Activated CD4-positive, alpha-beta T cell treated with anti-CD3 and anti-CD28 coated beads for 1 hour (primary cell): ENCODE measurements around the gene NOG.

Experiments used
- DNase-seq: peaks from one replicate; pipeline ENCODE4 v3.0.0-alpha.2; 2020

NOG gene

DNA sequence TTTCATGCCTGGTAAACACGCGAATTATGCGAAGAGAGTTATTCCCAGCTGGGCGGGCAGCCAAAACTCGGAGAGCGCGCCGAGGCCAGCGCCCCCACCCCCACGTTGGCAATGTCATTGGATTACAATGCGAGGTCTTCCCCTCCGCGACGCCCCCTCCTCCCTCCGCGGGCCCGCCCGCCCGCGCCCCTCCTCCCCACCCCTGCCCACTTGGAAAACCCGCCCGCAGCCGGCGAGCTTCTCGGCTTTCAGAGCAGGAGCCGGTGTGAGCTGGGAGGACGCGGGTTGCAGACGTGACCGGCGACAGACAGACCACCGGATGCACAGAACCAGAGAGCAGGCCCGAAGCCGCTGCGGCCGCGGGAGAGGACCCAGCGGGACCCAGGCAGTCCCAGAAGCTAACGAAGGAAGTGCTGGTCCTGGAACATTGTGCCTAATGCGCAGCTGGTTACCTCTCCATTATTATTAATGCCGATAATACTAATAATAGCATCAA, 4.0 kb downstream of the NOG start:
- DNase-seq, result no peak

DNA sequence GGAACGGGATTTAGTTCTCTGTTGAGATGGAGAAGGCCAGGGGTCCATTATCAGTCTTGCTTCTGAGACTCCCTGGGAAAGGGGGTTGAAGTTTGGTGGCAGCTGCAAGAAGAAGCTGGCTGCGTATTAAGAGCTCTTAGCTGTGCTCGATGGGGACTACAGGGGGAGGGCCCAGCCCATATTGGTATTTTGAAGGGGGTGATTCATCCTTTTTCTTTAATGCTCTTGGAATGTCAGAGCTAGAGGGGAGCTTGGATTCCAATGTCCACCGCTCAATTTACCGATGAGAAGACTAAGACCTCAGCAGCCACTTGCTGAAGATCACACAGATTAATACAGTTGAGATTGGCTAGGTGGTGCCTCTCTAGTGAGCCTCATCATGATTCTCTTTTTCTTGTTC, 5.0 kb downstream of the NOG start:
- no peak for DNase-seq

DNA sequence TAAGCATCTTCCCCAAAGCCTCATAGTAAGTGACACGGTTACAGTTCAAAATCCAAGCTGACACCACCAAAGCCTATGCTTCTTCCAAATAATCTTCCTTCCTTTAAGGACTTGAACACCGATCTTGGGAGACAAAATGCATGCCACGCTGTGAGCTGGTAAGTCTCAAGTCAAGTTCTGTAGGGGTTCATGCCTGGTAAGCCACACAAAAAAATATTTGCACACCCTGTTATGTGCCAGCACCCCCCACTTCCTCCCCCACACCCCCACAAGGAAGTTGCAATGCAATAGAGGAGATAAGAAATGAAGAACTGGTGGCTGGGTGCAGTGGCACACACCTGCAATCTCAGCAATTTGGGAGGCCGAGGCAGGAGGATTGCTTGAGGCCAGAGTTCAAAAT, 5.6 kb downstream of the NOG start:
- no peak for DNase-seq

DNA sequence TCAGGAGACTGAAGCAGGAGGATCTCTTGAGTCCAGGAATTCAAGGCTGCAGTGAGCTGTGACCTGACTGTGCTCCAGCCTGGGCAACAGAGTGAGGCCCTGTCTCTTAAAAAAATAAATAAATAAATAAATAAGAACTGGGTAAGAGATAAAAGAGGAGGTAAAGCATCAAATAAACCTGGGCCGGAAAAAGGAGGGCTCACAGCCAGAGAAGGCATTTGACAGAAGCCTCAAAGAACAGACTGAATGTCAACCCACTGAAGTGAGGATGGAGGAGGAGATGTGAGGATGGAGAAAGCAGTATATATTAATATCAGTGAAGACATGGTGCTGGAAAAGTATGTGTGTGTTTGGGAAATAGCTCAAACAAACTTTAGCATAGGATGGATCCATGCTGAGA, 6.1 kb downstream of the NOG start:
- no peak for DNase-seq

DNA sequence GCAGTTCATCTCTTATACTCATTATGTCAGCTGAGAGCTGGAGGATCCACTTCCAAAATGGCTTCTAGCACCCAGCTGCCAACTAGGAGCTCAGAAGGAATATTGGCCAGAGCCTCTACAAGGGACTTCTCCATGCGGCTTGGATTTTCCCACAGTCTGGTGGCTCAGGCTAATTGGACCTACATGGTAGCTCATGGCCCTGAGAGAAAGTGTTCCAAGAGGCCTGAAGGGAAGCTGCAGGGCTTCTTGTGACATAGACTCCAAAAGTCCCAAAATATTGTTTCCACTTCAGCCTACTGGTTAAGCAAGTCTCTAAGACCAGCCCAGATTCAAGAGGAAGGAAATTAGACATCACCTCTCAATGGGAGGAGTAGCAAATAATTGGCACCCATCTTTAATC, 6.8 kb downstream of the NOG start:
- no peak for DNase-seq

DNA sequence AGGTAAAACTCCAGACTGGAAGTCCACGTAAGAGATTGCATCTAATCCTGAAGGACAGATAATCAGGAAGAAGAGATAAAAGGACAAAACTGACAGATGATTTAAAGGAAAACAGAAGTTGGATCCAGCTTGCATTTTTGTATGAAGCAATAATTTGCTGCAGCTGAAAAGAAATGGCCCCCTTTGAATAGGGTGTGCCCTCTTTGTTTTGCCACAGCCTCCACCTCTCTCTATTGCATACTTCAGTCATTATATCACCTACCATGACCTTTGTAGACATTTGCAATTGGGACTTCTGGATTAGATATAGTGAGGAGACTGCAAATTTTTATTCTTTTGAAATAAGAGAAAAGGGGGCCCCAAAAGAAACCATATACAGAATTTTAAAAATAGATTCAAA, 8.1 kb downstream of the NOG start:
- DNase-seq, result no peak

DNA sequence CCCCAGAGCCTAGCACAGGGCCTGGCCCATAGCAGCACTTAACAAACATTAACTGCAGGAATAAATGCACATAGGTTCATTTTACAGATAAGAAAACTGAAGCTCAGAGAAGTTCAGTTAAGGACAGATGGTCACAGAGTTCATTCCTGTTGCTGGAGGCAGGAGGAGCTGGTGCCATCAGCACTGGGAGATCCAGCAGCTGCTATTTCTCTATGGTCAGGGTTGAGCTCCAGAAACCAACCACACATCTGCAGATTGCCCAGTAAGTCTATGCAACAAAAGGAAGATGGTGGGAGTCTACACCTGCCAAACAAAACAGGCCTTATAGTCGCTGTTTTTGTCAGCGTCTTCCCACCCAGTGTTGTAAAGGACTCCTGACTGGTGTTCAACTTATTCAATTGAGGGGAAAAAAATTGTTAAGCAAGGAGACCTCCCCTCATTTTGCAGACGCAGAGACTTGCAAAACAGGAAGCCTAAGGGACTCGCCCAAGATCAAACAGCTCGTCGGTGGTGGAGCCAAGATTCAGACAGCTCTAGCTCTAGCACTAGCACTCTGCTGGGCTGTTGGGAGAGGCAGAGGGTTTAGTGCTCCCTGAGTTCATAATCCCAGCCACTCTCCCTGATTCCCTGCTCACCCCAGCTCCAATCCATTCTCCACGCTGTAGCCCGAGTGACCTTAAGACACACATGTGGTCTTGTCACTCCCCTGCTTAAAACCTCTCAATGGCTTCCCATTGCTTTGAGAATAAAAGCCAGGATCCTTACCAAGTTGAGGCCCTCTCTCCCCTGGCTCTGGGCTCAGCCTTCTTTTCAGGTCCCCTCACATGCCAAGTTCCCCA, 9.0 kb downstream of the NOG start:
- DNase-seq, result no peak

DNA sequence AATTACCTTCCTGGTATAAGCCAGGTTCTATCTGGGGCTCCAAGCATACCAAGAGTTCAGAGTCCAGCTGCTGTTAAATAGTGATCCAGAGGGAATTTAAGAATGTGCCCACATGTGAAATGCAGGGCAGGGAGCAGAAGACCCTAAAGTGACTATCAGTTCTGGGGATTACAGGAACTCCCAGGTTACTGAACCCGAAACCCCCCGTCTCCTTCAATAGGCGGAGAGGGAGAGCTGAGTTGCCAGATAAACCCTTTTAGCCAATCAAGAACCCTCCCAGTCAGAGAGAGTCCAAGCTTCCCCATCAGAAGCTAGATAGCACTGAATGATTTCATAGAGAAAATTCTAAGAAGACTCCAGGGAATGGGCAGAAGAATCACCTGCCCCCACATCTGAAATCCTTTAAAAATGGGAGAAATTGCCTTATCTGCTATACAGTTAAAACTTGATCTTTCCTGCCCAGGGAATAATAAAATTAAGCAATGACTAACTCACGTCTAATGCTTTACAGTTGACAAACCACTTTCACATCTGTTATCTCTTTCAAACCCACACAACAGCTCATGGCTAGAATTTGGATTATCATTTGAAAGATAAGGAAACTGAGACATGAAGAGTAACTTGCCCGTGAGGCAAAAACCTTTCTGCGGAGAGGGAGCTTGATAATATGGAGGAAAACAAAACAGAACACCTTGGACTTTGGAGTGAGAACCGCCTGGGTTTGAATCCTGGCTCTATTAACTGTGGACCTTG, 10.2 kb downstream of the NOG start:
- DNase-seq, result no peak

DNA sequence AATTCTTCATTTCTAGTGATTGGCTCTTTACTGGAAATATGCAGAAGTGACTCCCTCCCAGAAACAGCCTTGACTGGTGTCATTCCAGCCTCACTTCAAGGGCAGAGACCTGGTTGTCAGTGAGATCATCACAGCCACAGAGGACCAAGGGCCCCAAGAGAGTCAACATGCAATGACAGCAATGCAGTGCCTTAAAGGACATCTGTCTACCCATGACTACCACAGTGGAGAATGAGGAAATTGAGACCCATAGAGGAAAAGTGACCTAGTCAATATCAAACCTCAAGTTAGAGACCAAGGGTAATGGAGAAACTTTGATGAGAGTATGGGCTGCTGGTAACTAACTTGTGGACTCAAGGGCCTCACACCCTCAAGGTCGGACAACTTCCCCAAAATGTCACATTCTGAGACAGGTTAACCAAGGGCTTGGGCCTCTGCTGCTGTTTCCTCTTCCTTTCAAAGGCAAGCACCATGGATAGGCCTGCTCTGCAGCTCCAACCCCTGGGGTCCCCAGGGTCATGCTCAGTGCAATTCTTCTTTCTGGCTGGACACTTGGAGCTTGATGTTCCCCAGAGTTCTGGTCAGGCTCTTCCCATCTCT, 11.3 kb downstream of the NOG start:
- no peak for DNase-seq

DNA sequence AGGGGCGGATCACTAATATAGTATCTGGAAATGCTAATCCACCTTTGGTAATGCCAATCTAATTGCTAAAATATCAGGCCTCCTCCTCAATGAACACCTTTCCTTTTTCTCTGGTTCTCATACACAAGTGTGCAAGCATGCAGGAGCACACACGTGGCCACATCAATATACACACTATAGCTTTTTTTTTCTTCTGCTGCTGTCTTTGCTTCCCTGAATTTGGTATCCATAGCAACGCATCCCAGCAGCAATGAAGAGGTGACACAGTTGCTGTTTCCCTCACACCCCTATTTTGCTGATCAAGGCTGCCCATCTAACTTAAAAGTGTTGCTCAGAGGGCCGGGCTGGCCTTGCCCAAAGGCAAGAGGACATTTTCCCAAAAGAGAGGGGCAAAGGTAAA, 15.4 kb downstream of the NOG start:
- DNase-seq, result no peak

DNA sequence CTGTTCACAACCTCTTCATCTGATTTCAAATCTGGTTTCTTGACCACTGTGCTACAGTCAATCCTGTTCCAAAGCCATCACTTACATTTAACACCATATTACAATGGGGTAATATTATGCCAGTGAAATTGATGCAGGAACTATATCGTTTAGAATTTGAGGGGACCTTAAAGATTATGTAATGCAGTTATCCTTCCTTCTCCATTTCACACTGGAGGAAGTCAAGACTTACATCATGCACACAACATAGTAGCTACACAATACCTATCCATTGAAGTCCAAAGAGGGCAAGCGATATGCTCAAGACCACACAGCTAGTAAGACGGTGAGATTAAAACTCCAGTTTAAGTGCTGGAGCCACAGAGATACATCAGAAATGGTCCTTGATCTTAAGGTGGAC, 16.8 kb downstream of the NOG start:
- DNase-seq, result no peak

DNA sequence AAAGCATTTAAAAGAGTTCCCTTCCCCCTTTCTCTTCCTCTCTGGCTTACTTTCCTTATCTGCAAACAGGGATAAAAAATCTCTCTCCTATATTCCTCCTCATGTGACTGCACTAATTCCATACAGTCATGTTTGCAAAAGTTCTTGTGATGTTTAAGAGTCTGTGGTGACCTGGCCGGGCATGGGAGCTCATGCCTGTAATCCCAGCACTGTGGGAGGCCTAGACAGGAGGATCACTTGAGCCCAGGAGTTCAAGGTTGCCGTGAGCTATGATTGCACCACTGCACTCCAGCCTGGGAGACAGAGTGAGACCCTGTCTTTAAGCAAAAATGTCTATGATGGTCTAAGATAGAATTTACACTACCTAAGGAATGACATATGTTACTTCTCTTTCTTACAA, 19.6 kb downstream of the NOG start:
- DNase-seq, result no peak

DNA sequence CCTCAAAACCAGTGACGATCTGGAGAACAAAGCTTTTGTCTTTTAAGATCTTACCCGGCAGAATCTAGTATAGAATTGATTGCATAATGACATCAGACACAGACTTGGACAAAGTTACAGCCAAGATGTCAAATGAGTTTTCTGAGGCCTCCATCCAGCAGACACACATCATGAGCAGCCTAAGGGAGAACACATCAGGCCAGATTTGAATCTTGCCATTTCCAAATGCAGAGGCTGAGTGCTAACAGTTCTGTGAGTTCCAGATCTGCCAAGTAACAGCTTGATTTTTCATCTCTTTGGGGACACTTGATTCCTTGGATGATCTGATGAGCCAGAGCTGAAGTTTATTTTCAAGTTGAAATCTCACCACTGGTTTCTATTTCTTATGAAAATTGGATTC, 21.0 kb downstream of the NOG start:
- no peak for DNase-seq

DNA sequence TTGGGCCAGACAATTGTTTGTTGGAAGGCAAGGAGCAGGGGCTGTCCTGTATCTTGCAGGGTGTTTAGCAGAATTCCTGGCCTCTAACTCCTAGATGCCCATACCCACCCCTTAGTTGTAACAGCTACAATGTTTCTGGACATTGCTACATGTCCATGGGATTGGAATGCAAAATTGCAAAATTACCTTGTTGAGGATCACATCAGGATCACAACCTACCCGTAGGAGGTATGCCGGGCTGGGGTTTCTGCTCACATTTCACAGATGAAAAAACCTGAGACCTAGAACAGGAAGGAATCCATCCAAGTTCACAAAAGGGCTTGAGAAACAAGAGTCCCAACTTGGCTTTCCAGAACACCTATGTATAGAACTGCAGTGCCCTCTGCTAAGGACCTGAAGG, 22.7 kb downstream of the NOG start:
- DNase-seq, result no peak

DNA sequence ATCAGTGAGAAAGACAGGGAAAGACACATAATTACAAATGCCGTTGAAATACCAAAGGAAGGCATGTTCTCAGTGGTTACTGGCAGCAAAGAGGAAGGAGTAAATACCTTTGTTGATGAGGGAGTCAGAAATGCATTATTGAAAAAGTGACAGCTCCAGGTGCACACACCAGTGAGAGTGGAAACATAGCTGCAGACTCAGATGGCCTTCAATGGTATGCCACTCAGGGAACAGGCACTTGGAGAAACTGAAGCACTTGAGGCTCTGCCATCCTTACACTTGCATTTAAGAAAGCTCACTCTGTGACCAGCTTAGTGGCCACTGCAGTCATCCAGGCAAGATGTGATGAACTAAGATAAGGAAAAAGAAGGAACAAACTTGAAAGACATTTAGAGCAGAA, 29.9 kb downstream of the NOG start:
- DNase-seq, result no peak

DNA sequence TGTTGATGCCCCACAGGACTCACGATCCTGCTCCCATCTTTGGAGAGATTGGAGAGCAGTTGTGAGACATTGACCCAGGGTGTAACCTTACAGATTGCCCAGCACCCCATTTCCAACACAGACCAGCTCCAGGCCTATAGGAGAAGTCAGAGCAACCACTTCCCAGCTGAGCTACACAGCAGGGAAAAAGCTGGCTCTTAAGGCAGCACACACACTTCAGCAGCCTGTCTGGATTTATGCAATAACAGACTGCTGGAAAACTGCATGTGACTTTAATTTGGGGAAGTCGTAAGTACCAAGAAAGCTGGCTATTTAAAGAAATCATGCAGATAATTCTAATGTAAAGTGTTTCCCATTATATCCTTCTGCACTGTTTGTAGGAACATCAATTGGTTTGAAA, 30.8 kb downstream of the NOG start:
- no peak for DNase-seq

DNA sequence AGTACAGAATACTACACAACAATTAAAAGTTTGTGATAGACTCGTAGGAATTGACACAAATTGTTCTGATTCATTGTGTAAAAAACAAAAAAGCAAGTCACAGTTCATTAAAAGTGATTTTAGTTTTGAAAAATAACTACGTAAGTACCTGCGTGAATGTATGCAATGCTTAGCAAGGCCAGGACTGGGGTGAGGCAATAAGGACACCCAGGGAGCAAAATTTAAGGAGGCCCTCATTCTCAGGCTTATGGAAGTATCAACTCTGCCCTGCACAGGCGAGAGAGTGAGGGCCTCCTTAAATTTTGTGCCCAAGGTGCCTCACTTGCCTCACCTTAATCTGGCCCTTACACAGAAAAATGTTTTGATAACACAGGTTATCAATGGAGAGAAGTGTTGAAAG, 31.4 kb downstream of the NOG start:
- DNase-seq, result no peak

DNA sequence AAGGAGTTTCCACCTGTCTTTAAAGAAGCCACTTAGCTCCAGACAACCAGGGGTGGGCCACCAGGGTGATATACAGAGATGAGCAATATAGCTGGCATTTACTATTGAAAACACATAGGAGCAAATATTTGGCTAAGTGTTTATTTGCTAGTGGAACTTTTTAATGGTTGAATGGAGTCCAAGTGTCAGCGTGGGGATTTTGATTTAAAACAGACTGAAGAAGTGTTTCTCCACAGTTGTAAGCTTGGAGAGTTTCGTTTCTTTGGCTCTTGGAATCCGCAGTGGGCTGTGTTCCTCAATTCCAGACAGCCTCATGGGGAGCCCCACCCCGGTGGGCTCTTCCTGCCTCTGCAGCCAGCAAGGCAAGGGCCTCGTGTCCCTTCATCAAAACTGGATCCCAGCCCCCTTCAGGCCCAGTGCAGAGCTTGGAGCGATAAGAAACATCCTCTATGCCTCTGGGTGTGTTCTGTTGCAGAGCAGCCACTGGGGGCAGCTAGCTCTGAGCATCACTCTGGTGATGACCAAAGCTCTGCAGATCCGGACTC, 36.1 kb downstream of the NOG start:
- no peak for DNase-seq

DNA sequence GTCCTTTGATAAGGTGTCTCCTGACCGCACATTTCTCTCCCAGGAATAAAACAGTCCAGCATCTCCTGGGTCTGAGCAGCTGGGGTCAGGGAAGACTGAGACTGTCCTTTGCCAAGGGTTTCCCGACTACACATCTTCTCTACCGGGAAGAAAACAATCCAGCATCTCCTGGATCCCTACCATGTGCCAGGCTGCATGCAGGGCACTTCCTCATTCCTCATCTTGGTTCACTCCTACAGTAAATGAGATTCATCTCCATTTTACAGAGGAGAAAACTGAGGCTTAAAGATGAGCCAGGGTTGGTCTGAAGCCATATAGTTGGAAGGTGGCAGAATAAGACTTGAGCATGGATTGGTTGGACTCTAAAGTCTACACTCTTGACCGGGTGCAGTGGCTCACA, 36.7 kb downstream of the NOG start:
- no peak for DNase-seq

DNA sequence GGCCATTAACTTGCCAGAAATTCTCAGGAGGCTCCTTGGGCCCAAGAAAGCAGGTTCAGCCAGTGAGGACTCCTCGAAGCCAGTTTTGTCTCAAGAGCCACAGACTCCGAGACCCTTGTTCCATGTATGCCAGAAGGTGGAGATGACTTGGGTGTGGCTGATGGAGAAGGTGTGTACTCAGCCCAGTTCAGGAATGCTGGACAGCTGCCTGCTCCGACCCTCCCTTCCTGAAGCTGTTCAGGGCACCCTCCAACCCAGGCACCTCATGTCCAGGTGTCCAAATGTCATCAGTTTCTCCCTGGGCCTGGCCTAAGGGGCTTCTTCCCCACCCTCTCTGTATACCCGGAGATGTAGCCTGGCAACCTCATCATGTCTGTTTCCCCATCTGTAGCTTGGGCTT, 40.2 kb downstream of the NOG start:
- no peak for DNase-seq

DNA sequence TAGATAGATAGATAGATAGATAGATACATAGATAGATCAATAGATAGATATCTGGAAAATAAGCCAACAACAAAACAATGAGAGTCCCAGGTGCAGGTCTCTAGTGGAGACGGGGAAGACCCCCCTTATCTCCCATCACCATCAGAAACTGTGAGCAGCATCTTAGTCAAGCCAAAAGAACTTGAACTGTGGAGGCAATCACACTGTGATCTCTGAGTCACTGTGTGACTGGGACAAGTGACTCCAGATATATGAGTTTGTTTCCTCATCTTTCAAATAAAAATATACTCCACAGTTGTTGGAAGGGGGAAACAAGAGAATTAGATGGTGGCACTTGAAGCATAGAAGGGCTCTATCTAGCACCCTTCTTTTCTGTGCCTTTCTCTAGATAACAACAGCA, 42.1 kb downstream of the NOG start:
- DNase-seq, result no peak

DNA sequence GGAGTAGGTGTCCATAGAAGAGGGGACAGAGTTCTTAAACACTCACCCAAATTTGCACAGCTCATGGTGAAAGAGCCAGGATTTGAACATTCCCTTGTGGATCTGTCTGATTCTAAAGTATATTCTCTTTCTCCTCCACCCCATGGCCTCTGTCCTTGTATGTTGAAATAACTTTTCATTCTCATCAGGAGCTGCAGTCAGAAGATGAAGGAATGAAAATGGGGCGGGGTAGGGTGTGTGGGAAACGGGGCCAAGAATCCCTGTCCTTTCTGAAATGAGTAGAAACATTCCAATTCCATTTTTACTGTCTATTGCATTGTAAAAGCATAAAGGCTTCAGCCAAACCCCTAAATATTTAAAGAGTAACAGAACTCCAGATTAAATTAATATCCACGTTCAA, 42.8 kb downstream of the NOG start:
- no peak for DNase-seq

DNA sequence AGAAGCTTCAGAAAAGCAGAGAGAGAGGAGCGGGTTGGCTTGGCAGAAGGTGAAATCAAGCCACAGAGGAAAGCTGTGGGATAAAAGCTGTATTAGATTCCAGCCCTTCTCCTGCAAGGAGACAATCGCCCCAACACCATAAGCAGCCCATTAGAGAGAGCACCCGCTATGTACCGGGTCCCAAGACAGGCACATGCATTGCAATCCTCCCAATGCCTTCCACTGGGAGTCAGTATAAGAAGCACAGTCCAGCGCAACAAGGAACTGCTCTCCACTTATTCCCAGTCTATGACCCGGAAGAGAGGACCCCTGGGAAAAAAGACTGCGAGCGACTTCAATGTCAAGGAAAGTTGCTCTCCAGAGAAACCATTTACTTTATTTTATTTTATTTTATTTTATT, 43.8 kb downstream of the NOG start:
- DNase-seq, result no peak

DNA sequence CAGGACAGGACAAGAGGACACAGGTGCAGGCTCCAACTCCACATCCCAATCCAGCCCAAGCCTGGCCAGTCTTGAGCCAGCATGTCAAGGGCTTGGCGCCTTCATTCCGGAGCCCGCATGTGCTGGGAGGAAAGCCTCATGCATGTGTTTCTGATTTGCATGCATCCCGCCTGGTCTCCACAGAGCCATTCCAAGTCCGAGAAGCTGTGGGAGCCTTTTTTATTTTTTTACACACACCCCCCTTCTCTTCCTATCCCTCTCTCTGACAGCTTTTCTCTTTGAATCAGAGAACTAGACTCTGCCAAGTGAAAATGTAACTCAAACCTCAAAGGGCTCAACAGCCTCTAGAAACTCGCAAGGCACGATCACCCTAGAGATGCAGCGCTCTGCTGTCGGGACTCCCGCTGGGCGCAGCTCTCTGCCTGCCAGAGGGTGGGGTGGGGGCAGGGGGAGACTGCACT, 45.1 kb downstream of the NOG start:
- DNase-seq, result no peak
